HepG2 (cell line): ENCODE measurements around the gene PRMT5. TPM values are rescaled to one million over a fixed set of nuclear protein-coding genes. Genes with fewer than 3 reads are reported as not detected.

Experiments used
- BHLHE40 ChIP-seq: IDR thresholded peaks from 2 replicates; pipeline ENCODE4 v1.6.1; 2011; ENCODE audit warnings: low read length, improper control_type of control experiment
- ESRRA ChIP-seq: sonication (generic); formaldehyde crosslinking; IDR thresholded peaks from 2 replicates; pipeline ENCODE4 v1.5.1; 2020; ENCODE audit warnings: mild to moderate bottlenecking, low read depth, missing genetic modification reagents
- EZH2 ChIP-seq: conservative IDR thresholded peaks from 2 replicates; pipeline ENCODE4 v1.6.1; 2012; ENCODE audit warnings: mild to moderate bottlenecking, low read depth, low read length, moderate library complexity
- MED1 ChIP-seq: sonication (generic); formaldehyde crosslinking; IDR thresholded peaks from 2 replicates; pipeline ENCODE4 v1.4.0; 2020; ENCODE audit warnings: missing genetic modification reagents
- TFE3 ChIP-seq: IDR thresholded peaks from 2 replicates; pipeline ENCODE4 v1.6.1; 2016
- TP53 ChIP-seq: sonication (generic); formaldehyde crosslinking; conservative IDR thresholded peaks from 2 replicates; pipeline ENCODE4 v1.4.0; 2020; ENCODE audit warnings: missing genetic modification reagents
- ZFAT ChIP-seq: sonication (generic); formaldehyde crosslinking; conservative IDR thresholded peaks from 2 replicates; pipeline ENCODE4 v1.8.1; 2023; ENCODE audit warnings: missing genetic modification reagents, inconsistent platforms
- ZFP91 ChIP-seq: sonication (generic); formaldehyde crosslinking; IDR thresholded peaks from 2 replicates; pipeline ENCODE4 v1.9.0; 2022; ENCODE audit warnings: missing genetic modification reagents, mild to moderate bottlenecking, borderline replicate concordance
- ZHX2 ChIP-seq, 2 experiments: sonication (generic) in 1 of 2; formaldehyde crosslinking in 1 of 2; IDR thresholded peaks; 2 replicates each; pipeline versions ENCODE4 v1.6.1 to v1.9.0; 2014 to 2022; ENCODE audit warnings: antibody characterized with exemption in 1 of 2, borderline replicate concordance in 1 of 2, inconsistent platforms in 1 of 2, low read depth in 1 of 2, missing genetic modification reagents in 1 of 2
- ZMYM4 ChIP-seq: sonication (generic); formaldehyde crosslinking; IDR thresholded peaks from 2 replicates; pipeline ENCODE4 v1.8.1; 2023; ENCODE audit warnings: mild to moderate bottlenecking, missing genetic modification reagents
- ZNF563 ChIP-seq: sonication (generic); formaldehyde crosslinking; IDR thresholded peaks from 2 replicates; pipeline ENCODE4 v1.8.0; 2022; ENCODE audit warnings: mild to moderate bottlenecking, moderate library complexity, missing genetic modification reagents
- ZNF780A ChIP-seq: sonication (generic); formaldehyde crosslinking; IDR thresholded peaks from 2 replicates; pipeline ENCODE4 v1.8.0; 2022; ENCODE audit warnings: mild to moderate bottlenecking, missing genetic modification reagents, moderate library complexity
- ZSCAN29 ChIP-seq: sonication (generic); formaldehyde crosslinking; conservative IDR thresholded peaks from 2 replicates; pipeline ENCODE4 v1.4.0; 2020; ENCODE audit warnings: mild to moderate bottlenecking, missing genetic modification reagents
- polyA plus RNA-seq, 8 experiments: library from polyadenylated mRNA; depleted of rRNA in 3 of 8; stranded (reverse) in 7 of 8; unstranded in 1 of 8; fragments of >200 nt; fragmentation: Illumina TruSeq in 4 of 8; extraction: Trizol in 4 of 8; gene quantifications; 2 replicates each; pipeline versions ENCODE4 v1.2.1 to v1.2.3, GENCODE V29; 2011 to 2016; ENCODE audit warnings: low read depth in 4 of 8, missing spikeins in 1 of 8, mixed read lengths in 1 of 8; ENCODE audit not compliant: insufficient read depth in 1 of 8
- total RNA-seq, 5 experiments: library from RNA; depleted of rRNA; stranded (reverse); fragments of >200 nt; fragmentation: Illumina TruSeq; extraction: Trizol; gene quantifications; 2 replicates each; pipeline ENCODE4 v1.2.3, GENCODE V29; 2016; ENCODE audit warnings: low read depth in 1 of 5
- TF ChIP-seq, protein P1 (sequence below): sonication (generic); formaldehyde crosslinking; IDR thresholded peaks from 2 replicates; pipeline ENCODE4 v1.9.0; 2021; ENCODE audit warnings: missing genetic modification reagents, mild to moderate bottlenecking, borderline replicate concordance
- TF ChIP-seq, protein P2 (sequence below): sonication (generic); formaldehyde crosslinking; IDR thresholded peaks from 2 replicates; pipeline ENCODE4 v1.4.0; 2020; ENCODE audit warnings: missing genetic modification reagents

The PRMT5 gene
- total and polyA plus RNA-seq, 2 of the 13 experiments (the other 11 are each of a cell fraction or from before 2014, with no cell fraction given): 210 to 354 TPM

- TF ChIP-seq ZHX2 (IDR thresholded peaks at IDR 0.05; ENCODE audit: low read depth) (0 out of 2 replicates have a peak, but pooled peaks have one; percentile 43), ZHX2 (CRISPR knock-in tag; IDR thresholded peaks at IDR 0.05; ENCODE audit: borderline replicate concordance) (0 out of 2 replicates have a peak, but pooled peaks have one; percentile 14), TFE3 (no peak), ZNF780A (no peak), ZFP91 (CRISPR knock-in tag) (peak; percentile 90; the same call in 1 of the 2 replicates), ESRRA (CRISPR knock-in tag) (0 out of 2 replicates have a peak, but pooled peaks have one; percentile 15), EZH2 (no peak), ZSCAN29 (0 out of 2 replicates have a peak, but pooled peaks have one; percentile 66), MED1 (peak; percentile 49; the same call in 1 of the 2 replicates), ZMYM4 (CRISPR knock-in tag) (no peak), ZFAT (no peak), ZNF563 (CRISPR knock-in tag) (peak; percentile 28), BHLHE40 (no peak), TP53 (no peak)
- TF ChIP-seq, protein P1, sequence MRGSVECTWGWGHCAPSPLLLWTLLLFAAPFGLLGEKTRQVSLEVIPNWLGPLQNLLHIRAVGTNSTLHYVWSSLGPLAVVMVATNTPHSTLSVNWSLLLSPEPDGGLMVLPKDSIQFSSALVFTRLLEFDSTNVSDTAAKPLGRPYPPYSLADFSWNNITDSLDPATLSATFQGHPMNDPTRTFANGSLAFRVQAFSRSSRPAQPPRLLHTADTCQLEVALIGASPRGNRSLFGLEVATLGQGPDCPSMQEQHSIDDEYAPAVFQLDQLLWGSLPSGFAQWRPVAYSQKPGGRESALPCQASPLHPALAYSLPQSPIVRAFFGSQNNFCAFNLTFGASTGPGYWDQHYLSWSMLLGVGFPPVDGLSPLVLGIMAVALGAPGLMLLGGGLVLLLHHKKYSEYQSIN (CRISPR knock-in tag): no peak
- TF ChIP-seq, protein P2, sequence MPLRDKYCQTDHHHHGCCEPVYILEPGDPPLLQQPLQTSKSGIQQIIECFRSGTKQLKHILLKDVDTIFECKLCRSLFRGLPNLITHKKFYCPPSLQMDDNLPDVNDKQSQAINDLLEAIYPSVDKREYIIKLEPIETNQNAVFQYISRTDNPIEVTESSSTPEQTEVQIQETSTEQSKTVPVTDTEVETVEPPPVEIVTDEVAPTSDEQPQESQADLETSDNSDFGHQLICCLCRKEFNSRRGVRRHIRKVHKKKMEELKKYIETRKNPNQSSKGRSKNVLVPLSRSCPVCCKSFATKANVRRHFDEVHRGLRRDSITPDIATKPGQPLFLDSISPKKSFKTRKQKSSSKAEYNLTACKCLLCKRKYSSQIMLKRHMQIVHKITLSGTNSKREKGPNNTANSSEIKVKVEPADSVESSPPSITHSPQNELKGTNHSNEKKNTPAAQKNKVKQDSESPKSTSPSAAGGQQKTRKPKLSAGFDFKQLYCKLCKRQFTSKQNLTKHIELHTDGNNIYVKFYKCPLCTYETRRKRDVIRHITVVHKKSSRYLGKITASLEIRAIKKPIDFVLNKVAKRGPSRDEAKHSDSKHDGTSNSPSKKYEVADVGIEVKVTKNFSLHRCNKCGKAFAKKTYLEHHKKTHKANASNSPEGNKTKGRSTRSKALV (CRISPR knock-in tag): no peak
Measured at GRCh38 chr14:22872033-22872832, 56.9 kb downstream of the PRMT5 start (continued).
